Measurements from ENCODE around the gene EHD4. TPM values are rescaled to one million over a fixed set of nuclear protein-coding genes. Genes with fewer than 3 reads are reported as not detected.
A peak's percentile ranks its signal among the peaks of the same experiment; 100 is the strongest.

The EHD4 gene
- polyA plus RNA-seq, 10 donors: 23.4 to 37.9 (median 33.7) TPM

DNA sequence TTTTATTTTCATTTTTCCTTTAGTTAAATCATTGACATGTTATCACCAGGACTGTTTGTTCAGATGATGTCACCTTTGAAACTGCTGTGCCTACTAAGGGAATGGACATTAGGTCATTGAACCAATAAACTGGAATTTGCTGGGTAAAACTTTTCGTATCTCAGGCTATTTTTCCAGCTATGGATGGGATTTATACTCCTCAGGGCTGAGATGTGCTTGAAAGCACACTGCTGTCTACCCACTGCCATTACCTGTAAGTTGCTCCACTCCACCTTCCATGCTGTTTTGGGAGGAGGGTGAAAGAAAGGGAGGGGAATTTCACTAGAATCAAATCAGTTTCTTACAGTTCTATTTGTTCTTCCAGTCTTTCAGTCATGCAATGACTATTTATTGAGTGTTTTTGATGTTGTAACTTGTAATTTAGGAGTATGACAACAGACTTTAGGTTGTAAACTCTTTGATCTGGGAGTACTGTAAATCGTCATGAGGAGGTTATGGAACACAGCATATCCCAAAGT, 11.3 kb downstream of the EHD4 start:
- no peak for DNase-seq

DNA sequence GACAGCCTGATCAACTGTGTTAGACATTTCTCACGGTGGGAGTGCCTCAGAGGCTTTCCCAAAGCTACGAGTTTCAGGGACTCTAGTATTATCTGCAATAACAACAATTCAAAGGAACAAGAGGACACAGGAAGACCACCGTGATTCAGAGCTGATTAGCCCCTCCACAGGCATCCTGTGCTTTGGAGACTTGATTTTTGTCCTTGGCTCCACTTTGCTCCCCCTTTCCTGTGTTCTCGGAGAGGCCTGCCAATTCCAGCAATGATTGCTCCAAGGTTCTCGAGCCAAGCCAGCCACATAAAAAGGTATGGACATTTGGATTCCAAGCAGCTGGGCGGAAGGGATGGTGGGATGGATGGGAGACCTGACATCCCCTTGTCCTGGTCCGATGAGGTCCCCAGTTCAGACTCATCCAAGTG, 14.3 kb downstream of the EHD4 start:
- DNase-seq: peak in 1 of 3 donors; percentile 53

DNA sequence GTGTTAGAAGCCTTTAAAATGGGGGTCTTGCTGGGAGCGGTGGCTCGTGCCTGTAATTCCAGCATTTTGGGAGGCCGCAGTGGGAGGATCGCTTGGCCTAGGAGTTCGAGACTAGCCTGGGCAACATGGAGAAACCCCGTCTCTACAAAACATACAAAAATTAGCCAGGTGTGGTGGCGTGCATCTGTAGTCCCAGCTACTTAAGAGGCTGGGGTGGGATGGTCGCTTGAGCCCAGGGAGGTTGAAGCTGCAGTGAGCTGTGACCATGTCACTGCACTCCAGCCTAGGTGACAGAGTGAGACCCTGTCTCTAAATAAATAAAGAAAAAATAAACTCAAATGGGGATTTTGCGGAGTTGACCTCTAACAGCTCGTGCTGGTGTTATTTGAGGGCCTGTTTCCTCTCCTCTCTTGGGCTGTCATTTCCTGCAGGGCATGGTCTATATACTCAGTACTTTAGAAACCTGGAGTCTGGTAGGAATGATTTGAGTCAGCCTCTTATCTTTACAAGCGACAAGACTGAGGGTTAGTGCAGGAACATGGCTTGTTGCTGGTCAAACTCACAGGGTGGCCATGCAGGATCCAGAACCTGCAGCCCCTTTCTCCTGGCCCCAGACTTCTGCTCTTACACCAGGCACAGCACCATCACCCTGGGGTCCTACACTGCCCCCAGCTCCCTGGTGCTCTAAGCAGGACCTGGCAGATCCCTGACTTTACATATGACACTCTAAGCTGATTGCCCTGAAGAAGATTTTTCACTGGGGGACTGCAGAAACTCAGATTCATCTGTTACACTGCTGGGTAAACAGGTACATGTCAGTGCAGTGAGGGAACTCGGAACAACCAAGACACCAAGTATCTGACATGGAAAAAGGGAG, 15.1 kb downstream of the EHD4 start:
- DNase-seq: peak in 1 of 3 donors; percentile 5

DNA sequence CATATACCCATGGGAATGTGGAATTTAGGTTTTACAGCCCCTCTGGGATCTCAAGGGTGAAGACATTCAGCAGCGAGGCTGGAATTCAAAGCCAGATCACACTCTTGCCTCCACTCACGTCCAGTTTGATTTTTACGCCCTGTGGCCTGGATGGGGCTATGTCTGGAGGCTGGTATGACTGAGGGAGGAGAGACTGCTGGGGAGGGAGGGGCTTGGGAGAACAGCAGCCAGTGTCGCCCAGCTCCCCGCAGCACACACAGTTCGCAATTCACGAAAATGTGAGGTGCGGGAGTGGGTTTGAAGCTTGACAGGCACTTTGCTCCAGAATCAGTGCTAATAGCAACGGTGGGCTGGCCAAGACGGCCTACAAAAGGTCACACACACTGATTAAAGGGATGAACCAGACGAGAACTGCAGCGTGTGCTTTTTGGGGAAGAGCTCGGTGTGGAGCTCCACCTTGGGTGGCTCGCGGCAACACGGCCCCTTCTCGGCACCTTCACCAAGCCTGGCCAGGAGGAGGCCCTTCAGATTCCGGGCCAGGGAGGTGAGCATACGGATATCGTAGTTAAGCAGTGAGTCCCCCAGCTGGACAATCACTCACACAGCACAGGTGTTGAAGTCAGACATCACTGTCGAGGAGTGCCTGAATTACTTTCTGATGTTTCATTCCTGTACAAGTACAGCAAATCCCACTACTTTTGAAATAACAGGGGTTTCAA, 16.4 kb downstream of the EHD4 start:
- no peak for DNase-seq

DNA sequence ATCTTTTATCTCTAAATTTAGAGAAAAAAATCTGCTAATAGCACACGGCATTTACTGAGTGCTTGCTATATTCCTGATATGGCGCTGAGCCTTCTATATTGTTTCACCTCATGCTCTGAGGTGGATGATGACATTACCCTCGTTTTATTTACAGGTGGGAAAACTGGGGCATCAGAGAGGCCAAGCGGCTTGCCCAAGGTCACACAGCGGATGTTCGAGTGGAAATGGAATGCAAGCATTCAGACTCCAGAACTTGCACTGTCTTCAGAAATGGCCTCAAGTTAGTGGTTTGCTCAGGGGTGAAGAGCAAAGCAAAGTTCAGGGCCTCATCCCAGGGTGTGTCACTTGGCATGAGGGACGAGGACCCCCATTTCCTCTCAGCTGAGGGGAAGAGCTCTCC, 17.3 kb downstream of the EHD4 start:
- no peak for DNase-seq

DNA sequence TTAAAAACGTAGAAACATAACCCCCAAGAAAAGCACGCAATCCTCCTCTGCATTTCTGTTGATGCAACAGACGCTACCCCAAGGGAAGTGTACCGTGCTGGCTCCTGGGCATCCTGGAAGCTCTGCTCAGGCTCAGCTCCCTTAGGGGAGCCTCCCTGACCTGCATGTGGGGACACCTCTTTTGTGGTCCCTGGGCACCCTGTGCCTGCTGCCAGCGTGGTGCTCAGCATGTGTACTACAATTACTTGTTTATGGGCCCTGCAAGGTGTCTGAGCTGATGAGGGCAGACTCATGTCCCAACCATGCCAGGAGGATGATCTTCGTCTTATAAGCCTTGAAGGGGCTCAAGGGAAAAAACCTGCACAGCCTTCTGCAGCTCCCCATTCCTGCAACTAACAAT, 18.3 kb downstream of the EHD4 start:
- DNase-seq: no peak

DNA sequence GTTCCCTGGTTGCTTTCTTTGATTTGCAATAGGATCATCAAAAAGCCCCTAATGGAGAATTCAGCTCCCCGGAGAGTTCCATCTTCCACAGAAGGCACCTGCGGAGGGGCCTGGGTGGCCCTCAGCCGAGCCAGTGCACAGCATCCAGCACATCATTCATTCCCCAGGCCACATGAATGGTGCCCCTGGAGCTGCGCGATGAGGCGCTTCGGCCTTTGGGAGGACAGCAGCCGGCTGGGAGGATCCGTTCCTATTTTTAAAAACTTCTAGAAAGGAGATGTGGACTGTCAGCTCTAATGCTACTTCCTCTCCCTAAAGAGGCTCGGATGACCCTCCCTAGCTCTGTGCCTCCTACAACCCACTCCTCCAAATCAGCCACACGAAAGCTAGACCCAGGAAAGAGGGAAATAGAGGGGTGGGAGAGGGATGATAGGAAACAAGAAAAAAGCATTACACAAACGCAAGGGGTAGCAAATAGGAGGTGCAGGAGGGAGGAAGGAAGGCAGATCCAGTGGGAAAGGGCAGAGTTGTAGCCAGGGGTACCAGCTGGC, 20.3 kb downstream of the EHD4 start:
- no peak for DNase-seq

DNA sequence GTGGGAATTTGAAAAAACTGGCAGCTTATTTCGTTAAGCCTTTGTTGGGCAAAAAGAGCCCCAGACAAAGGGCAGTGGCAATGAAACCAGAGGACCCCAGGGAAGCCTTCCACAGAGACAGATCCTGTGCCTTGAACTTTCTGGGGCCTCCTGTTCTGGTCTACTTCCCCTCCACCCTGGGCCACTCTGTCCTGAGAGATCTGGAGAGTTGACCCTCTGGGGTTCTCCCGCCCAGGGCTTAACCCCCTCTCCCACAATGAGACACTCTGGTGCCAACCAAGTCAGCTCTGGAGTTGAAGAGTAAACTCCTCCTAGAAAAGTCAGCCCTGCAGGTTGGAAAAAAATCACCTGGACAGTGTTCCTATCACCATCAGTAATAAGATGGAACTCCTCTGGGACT, 20.8 kb downstream of the EHD4 start:
- no peak for DNase-seq

DNA sequence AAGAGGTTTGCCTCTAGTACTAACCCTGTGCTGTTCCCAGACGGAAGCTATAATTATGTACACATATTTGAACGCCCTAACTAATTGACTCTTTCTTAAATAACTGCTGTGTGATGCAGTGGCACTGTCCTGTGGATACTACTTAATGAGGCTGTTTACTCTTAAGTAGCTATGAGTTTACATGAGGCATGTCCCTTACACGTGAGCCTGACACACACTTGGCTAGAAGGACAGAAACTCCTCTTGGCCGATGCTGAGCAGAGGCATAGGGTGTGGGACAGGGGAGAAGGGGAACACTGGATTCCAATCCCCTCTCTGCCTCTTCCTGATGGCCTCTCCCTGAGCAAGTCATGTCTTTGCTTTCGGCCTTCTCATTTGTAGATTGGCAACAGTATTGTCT, 21.9 kb downstream of the EHD4 start:
- peak in 2 of 3 donors; percentile 65 to 75 for DNase-seq

DNA sequence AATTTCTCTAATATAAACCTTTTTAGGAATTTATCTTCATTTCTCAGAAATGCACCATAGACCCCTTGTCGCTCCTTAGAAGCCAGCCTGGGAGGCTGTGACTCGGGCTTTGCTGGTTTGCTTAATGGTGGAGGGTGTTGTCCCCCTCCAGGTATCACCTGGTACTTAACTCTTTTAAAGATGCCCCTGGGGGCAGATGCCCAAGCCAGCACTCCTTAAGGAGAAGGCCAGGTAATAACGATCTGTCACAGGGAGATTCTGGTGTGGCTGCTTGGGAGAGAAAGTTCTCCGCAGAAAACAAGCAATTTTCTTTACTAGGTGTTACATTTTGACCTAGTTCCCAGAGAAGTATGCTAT, 22.3 kb downstream of the EHD4 start:
- no peak for DNase-seq

DNA sequence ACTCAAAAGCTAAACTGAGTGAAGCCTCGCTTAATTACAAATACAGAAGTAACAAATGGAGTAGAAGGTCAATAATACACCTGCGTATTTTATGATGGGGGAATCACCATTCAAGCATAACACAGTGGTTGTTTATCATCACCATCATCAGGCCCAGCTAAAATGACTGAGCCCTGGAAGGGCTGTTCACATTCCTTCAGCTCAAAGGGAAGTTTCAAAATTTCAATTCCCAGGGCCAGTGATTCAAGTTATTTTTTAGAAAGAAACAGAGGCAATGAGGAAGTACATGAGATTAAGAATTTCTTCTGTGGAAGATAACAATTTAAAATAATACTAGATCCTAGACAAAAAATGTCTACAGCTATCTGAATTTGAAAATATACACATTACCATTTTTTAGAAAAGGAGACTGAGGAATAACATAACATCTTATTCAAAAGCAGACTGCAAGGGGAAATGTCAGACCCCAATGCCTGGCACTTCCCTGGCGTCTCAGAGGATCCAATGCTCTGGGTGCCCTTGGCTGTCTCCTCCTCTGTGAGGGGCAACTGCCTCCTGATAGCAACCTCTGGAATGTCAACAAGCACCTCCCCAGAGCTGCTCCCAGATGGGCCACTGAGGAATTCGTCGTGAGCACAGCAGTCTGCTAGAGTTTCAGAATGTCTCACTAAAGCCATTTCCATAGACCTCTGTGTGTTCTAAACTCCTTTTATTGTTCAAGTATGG, 22.8 kb downstream of the EHD4 start:
- no peak for DNase-seq

DNA sequence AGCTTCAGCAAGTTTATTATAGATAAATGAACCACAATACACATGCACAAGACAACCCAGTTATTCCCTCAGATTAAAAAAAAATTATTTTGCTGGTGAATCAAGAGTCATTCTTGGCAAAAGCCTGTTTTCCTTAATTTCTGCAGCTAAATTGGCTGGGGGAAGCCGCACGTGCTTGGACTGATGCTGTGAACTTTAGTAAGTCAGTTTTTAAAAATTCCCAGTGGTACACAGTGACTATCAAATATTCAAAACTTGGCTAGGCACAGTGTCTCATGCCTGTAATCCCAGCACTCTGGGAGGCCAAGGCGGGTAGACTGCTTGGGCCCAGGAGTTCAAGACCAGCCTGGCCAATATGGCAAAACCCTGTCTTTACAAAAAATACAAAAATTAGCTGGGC, 23.9 kb downstream of the EHD4 start:
- DNase-seq: peak; percentile 62 to 83 (median 64)

DNA sequence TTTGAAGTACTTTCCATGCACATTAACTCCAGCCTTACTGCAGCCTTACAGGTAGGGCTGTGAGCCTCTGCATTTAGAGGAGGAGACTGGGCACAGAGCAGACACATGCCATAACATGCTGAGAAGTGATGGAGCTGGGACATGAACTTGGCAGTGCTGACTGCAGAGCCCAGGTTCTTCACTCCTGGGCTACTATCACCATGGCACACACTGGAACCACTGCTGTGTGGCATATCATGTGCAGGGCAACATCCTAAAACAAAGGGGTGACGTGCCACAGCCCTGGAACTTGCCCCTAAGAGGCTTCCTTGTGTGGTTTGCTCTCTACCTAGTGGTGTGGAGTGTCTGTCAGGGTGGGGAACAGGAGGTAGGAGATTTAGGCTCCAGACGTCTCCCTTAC, 25.4 kb downstream of the EHD4 start:
- DNase-seq: no peak

DNA sequence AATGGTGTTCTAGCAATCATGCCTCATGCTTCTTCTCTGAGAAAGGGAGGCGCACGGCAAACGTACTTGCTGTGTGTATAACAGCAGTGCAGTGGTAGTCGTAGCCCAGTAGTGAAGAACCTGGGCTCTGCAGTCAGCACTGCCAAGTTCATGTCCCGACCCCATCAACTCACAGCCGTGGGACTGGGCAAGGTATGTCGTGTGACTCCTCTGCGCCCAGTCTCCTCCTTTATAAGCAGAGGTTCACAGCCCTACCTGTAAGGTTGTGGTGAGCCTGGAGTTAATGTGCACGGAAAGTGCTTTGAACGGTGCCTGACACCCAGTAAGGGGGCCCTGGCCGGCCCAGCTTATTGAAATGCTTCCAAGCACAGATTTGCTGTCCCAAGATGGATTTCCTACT, 26.6 kb downstream of the EHD4 start:
- no peak for DNase-seq

DNA sequence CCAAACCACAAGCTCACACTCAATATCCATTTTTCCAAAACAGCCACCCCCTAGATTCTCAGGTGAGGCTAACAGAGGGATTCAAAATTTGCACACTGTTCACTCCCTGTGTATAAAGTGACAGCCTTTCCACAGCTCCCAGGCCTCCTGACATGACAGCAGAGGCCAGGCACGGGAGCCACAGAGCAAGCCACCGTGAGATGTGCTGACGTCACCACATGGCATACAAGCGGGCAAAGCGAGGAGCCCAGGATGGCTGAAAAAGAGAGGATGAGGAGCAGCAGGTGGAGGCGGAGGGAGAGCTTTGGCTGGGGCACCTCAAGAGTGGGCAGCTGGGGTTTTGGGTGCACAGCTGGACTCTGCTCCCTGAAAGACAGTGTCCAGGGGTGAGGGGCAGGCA, 27.1 kb downstream of the EHD4 start:
- DNase-seq: no peak

DNA sequence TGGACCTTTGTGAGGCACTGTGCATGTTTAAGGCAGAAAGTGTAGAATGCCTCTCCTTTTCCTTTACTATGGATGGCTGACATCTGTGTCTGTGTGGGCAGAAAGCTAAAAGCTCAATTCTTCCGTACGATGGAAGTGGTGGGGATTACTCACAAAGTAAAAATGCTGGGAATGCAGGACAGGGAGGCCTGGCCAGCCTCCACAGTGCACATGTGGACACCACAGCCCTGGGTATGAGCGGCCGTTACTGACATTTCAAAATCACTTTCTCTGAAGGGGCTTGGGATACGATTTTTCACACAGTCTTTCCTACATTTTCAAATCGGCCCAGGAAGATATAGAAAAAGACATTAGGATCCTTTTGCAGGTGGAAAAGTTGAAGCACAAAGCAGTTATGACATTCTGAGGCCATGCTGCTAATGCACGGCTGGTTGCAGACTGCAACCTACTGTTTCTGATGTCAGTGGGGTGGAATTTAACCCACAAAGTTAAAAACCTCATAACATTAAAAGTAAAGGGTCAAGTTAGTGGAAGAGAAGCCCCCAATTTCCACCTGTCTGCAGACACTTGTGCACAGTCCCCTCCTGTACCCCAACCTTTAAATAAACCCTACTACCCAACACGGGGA, 27.9 kb downstream of the EHD4 start:
- peak; percentile 66 to 89 (median 85) for DNase-seq

DNA sequence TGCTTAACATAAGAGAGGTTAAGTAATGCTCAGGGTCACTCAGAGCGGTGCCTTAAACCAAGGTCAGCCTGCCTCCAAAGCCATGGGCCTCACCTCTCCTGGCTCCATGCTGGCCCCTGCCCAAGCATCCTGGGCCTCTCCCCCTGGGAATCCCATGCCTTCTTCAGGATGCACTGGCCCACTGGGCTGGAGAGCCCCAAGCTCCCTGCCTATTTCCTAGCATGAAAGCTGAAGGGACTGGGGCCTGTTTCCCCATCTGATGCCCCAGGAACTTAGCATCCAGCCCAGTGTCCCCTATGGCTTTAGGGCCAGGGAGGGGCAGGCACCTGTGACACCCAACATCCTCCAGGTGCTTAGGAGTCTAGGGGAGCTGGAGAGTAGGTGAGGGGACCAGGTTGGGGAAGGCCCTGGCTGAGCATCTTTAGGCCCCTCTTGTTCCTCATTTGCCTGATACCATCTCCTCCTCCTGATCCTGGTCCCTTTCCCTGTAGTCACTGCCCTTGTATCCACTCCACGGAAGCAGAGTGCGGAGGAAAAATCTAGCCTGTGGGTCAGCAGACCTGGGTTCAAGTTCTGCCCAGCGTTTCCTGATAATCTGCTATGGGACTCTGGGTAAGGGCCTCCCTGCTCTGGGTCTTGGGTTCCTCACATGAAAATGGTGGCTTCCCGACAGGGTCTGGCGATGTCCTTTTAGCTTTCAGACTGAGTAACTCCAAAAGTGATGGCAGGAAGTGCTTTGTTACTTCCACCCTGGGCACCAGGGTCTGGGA, 28.6 kb downstream of the EHD4 start:
- DNase-seq: no peak

DNA sequence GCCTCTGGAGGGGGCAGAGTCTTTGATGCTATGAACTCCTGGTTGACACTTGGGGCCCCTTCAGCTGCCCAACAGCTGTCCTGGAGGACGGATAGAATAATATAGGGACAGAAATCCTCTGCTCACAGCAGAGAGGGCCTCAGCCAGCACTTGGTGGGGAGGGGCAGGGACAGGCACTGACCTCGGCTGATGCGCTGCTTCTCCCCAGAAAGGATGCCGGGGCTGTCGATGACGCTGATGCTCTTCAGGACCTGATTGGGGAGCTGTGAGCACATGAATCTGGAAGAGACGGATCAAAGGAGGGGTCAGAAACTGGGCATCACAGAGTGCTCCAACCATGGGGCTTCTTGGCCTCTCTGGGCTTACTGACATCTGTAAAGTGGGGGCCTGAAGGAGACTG, 29.5 kb downstream of the EHD4 start:
- DNase-seq: no peak

DNA sequence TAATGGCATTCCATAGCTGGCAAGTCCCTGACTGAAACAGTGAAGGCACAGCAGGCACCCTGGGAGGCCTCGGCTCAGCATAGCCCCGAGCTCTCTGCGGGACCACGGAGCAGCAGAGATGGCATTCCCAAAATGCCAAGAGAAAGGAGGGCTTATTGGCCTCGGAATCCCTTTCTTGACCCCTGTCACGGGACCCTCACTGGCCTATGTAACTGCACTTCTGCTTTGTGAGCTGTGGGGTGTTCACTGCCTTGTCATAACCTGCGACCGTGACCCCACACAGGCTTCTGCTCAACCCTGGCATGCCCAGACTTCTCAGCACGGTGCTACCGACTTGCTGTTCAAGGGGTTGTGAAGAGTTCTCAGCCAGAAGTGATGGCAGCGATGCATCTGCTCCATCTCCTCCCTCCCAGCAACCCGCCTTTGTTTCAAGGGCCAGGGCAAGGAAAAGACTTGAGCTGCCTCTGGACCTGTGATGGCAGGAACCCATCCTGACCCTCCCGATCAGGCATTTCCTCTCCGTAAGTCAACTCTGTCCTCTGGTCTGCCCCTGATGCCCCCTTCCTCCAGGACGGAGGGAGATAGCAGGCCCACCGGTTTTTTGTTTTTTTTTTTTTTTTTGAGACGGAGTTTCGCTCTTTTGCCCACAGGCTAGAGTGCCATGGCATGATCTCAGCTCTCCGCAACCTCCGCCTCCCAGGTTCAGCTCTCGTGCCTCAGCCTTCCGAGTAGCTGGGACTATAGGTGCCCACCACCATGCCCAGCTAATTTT, 30.5 kb downstream of the EHD4 start:
- DNase-seq: no peak

DNA sequence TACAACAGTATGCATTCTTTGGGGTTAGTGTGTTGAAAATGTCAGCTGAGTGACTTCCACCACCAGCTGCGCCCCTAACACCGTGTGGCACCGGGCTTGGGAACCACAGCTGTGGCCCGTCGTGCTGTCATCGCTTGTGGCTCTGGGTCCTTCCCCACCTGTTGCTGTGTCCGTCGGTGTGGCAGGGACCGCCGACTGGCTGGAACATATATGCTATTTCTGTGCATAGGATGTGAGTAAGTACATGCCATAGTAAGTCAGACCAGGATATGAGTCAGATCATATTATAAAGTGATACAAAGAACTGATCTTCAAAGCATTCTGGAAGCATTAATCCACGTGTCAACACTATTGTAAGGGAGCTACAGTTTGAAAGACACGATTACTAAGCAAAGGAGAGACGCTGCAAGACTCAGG, 31.9 kb downstream of the EHD4 start:
- peak in 2 of 3 donors; percentile 64 to 80 for DNase-seq
